CD4-positive, alpha-beta T cell treated with Interferon gamma for 1 hour (primary cell): ENCODE measurements around the gene SNX33.
"Not testable (repeated sequence)": the region's sequence is repeated elsewhere in the genome, so short reads cannot be mapped to it uniquely, and the experiment has no call there.

Source experiments
- DNase-seq: peaks from one replicate; pipeline ENCODE4 v3.0.0-alpha.2; 2020

SNX33 gene

DNA sequence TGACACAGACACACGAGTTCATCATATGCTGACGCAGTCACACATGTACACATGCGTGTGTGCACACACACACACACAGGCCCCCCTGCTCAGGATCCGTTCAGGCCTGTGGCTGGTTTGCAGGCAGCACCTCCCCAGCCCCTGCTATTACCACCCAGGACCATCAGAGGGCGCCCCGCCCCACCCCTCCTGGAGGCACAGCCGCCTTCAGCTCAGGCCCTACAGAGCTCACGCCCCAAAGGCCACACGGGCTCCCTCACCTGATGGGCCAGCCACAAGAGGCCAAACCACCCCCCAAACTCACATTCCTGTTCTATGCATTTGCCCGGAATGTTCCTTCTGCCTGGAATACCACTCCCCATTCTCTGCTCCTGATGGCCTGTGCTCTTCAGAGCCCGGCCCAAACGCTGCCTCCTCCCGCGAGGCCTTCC is 38.5 kb downstream of the SNX33 start:
- peak; percentile 73 for DNase-seq

DNA sequence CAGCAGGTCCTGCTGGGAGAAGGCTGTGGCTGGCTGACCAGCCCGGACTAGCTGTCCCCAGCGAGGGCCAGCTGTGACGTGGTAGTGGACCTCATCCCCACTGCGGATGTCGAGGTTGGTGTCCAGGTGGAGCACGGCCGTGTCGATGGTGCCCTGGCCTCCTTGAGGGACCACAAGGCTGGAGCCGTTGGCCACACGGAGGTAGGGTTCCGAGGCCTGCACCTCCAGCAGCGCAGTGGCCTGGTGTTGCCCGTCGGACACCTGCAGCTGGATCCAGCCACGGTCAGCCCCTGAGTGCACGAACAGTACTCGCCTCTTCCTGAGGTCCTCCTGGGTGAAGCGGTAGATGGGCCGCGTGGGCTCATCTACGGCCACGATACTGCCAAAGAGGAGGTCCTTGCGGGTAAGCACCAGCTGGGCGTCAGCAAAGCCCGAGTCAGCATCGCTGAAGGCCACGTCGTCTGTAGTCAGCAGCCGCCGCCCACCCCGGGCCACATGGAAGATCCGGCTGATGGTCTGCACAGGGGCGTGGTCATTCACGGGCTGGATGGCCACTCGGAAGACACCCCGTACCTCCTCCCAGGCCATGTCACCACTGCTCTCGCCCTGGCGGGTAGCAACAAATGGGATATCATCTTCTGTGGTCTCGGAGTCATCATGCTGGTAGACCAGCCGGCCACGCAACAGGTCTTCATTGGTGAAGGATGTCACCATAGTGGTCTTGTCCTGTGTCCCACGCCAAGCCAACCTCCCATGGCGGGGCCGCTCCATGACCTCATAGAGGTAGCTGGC is 40.0 kb downstream of the SNX33 start:
- DNase-seq = no peak

DNA sequence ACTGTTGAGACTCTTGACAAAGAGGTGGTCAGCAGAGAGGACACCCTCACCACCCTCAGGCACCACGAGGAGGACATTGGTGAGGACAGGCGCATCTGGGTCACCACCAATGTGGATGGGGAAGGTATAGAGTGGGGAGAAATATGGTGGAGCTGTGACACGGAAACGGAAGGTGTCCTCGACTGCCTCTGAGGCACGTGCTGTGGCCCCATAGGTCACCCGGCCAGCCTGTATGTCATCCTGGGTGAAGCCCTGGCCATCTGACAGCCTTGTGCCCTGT is 40.5 kb downstream of the SNX33 start:
- DNase-seq = no peak

DNA sequence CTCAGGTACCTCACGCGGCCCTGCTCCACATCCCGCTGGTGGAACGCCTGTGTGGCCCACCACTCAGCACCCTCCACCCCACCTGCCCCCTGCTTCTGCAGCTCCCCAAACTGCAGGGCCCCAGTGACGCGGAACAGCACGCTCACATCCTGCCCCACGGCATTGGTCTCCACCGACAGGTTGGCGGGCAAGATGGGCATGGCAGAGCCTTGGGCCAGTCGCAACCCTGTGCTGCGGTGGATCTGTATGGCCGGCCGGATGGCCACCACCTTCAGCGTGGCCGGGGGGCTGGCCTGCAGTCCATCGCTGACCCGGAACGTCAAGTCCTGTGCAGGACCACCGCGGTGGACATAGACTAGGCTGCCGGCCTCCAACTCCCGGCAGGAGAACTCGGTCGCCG is 41.1 kb downstream of the SNX33 start:
- no peak for DNase-seq

DNA sequence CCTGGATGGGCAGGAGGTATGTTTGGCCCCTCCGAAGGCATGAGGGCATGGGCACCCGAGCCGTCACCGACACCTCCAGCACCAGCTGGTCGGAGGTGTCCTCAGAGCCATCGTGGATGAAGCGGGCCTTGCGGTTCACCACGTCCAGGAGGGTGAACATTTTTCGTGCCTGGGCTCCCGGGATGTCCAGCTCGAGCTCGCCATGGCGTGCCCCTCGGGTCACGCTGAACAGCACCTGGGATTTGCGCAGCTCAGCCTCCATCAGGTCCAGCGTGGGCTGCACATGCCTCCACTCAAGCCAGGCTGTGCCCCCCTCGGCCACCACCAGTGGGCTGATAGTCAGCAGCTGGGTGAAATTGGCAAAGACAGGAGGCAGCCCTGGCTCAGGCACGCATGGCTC is 41.7 kb downstream of the SNX33 start:
- not testable (repeated sequence) for DNase-seq

DNA sequence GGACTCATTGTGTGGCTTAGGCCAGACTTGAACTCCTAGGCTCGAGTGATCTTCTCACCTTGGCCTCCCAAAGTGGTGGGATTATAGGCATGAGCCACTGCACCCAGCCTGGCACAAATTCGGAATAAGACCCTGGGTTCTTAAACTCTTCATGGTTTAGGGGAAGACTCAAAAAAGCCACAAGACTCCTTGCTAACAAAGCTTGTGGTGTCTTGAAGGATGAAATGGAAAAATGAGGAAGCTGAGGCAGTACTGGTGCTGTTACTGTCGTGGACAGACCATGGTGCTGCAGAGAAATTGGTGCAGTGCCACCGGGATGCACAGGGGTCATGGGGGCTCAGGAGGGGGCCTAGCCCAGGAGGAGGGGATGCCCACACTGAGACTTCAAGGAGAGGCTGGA is 44.6 kb downstream of the SNX33 start:
- DNase-seq = not testable (repeated sequence)

DNA sequence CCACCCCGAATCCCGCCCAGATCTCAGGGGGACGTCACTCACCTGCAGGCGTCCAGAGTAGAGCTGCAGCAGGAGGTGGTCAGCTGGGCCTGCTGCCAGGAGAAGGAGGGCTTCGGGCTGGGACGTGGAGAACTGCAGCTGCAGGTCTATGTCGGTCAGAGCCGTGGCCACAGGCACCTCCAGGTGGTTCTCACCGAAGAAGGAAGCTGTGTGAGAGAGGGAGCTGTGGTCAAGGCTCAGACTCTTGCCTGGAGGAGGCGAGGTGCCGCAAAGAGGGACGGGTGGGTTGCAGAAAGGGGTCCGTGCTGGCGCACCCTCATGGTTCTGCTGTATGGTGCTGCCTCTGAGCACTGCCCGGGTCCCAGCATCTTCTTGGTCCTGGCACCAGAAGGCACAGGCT is 45.3 kb downstream of the SNX33 start:
- not testable (repeated sequence) for DNase-seq

DNA sequence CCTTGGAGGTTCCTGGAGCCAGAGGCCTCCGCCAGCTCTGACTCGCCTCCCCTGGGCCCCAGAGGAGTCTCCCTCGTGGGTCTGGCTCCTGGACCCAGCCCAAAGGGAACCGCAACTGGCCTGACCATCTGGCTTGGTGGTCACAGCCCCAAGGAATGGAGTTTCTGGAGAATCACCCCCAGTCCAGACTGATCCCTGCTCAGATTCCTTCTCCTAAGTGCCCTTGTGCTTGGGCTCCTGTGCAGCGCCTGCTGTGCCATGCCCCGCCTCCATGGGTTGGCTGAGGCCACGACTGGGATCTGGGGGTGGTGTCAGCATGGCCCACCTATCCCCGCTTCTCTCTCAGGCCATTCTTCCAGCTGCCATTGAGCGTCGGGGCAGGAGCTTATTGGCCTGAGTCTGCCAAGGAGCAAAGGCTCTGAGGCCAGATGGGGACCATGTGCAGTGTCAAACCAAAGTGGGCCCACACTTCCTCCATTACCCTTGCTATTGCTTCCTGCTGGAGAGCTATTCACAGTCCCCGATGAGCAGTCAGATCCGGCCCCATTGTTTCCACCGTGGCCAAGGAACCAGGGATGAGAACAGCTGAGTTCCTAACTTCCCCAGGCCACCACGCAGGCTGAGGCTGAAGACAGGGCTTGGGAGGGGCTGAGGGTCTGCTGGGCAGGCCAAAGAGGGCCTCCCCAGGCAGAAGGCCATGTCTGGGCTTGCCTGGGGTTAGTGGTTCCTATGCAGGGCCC is 46.0 kb downstream of the SNX33 start:
- no peak for DNase-seq

DNA sequence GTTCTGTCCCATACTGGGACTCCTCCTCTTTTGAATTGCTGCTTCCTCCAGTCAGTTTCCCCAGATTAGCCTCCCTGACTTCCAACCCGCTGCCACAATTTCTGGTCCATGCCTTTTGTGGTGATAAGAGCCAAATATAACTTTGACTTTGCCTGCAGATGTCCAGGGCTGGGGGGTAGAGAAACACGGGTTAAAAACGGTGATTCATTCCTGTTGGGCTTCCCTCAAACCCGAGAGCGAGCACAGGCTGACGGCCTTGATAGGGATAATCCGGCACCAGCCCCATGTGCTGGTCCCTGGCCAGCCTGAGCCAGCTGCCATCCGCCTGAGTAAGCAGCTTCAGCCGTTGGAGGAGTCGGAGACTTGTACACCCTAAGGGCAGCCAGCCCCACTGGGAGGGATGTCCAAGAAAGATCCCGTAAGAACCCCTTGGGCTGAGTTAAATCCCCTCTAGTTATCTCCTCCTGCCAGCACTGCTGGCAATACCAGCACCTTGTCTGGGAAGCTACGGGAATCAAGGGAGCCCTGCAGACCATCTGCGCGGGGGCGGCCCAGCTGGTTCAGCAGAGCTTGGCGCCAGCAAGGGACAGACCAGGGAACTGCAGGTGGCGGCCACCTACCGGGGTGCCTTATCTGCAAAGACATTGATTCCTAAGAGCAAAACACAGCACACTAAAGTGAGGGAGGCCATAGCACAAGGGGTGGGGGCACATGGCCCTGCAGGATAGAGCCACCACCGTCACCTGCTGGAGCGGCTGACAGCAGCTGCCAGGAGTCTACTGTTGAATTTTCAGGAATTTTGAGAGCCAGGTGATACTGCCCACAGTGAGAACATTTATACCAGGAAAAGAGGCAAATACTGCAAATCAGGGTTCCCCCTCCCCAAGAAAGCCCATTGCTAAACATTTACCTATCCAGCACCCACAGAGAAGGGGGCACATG is 46.8 kb downstream of the SNX33 start:
- DNase-seq = no peak

DNA sequence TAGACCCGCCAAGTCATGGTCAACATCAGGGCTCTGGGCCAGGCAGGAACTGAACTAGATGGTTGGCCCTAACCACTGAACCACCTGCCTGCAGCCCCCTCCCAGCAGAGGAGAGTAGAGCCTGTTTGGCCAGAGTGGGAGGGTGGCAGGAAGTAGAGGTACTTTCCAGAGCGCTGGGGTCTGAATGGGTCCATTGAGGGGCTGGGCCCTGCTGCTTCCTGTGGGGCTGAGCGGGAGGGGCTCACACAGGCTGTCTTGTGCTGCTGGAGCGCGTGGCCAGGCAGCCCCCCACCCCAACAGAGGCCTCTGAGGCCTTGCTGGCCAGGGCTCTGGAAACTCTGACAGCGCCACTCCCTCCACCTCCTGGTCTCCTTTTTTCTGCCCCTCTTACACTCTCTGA is 47.5 kb downstream of the SNX33 start:
- no peak for DNase-seq

DNA sequence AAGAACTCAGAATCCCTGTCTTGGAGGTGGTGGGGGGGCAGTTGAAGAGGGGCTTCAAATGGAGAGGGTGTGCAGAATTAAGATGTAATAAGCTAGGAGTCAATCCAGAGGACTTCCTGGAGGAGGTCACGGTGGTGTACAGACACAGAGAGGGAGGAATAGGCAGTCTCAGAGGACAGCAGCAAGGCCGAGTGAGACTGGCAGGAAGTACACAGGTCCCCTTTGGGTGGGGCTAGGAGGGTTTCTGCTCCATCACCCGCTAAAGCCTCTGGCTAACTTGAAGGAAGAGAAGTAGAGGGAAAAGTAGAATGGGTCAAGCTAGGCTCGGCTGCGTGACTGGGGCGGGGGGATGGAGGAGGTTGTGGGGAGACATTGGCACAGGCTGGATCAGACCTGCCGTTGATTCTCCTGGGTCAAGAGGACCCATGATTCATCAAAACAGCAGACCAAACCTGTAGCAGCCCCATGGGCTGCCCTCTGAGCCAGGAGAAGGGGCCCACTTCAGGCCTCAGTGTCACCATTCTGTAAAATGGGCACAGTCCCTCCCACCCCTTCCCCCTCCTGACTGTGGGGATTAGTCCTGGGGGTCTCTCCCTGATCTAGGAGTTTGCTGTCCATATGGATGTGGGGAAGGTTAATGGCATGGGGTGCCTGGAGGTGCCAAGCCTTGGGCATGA is 48.1 kb downstream of the SNX33 start:
- no peak for DNase-seq

DNA sequence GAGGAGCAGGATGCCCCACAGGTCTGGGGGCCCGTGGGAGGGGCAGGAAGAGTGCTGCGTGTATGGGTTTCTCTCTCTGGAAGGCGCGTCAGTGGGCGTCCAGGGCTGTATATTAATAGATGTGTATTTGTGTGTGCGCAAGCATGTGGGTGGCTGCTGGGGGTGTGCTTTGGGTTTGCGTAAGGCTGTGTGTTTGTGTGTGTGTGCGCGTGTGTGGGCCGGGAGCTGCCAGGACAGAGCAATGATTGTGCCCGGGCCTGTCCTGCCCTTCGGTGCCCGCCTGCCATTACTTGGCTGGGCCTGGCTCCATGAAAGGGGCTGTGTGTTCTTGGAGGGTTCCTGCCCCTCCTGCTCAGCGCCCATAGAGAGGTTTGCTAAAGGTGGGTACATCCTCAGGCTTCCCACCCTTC is 48.6 kb downstream of the SNX33 start:
- peak; percentile 35 for DNase-seq

DNA sequence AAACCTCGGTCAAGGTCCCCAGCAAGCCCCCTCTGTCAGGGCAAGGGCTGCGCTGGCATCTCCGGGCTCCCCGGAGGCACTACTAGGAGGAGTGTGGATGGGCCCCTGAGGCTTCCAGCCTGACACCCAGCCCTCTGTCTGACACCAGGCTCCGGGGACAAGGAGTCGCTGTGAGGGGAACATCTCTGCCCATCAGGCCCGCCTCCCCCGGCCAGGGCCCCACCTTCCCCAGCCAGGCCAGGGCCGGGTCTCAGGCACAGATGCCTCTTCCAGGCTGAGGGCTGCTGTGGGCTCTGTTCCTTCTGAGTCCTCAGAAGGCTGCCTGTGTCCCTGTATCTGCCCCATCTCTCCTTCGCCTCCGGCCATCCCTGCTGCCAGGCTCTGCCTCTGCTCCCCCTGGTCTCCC is 49.1 kb downstream of the SNX33 start:
- no peak for DNase-seq

DNA sequence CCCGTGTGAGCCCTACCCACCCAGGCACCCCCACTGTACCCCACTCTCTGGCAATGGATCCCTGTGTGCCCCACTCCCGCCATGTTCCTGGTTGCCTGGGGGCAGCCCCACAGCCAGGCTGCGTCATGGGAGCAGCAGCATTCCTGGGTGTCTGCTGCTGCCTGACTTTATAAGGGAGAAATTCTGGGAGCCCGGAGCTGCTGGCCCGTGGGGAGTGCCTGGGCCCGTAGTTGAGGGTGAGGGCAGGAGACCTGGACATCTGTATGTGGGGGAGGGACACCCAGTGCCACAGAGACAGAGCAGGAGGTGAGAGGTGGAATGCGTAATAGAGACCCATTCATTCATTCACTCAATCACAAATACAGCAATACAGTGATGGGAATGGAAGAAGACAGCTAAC is 49.8 kb downstream of the SNX33 start:
- no peak for DNase-seq

DNA sequence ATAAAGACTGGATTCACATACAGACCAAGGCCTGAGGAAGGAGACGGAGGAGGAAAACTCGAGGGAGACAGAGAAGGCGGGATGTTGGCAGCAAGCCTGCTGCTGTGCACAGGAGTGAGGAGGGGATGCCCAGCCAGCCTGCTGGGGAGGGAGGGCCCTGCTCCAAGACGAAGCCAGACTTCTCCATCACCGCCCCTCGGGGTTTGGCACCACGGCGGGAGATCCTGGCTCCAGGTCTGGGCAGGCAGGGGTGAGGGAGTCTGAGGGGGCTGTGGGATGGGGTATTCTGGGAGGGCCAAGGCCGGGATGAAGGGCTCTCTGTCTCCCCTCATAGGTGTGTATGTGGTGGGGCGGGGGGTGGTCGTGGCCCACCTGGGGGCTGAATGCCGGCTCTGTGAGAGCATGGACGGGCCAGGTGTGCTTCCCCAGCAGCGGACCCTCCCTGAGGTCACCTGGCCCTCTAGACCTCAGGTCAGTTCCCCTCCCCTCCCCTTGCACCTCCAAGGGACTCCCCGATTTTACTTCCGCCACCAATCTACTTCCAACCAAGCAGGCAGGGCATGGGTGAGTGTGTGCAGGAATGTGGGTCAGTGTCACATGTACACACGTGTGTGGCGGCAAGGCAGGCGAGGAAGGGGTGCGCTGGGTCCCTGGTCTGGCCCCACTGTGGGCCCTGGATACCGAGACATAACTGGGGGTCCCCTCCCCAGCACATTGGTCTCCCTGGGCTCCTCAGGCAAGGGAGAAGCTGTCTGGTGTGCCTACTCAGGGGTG is 50.4 kb downstream of the SNX33 start:
- DNase-seq = not testable (repeated sequence)

DNA sequence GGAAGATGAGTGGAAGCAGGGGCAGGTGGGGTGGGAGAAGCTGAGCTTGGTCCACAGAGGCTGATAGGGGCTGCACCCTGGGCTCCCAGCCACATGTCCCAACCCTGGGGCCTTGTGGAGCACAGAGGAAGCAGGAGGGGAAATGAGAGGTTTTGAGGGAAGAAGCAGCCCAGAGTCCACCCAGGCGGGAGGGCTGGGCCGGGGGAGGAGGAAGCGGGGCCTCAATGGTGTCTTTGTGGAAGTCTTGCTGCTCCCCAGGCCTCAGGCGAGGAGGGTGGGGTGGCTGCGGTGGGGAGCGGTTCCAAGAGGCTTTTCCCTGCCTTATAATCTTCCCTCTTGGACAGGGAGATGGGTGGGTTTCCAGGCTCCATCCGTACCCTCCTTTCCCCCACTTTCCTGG is 51.8 kb downstream of the SNX33 start:
- not testable (repeated sequence) for DNase-seq

DNA sequence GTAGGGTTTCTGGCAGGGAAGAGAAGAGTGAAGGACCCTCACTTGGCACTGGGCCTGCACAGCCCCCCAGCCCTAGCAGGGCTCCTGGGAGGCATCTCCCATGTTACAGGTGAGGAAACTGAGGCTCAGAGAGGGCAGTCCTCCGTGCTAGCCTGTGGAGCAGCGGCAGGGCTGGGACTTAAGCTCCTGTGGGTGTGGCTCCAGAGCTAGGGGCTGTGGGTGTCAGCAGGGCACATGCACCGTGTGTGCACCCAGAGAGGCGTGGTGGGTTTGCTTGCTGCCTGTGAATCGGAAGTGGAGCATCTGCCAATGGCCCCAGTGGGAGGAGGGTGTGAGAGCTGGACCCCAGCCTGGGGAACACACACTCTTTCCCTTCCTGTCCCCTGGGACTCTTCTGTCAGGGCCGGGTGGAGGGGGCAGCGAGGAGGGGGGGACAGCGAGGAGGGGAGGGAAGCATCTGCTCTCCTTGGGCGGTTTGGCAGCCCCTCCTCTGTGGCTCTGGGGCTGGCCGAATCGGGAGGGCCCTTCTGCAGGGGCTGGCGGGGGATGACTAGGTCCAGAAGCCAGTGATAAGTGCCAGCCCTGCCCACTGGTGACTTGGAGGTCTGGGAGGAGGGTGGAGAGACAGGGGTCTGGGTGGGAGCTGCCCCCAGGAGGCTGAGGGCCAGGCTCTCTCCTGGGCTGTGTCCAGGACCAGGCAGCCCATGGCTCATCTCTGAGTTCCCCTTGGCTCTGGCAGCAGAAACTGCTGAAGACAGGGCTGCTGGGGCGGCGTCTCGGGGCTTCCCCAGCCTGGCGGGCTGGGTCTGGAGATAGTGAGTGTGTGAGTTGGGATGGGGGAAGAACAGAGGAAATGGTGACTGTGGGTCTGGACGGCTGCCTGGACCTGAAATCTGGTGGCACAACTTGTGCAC is 52.5 kb downstream of the SNX33 start:
- peak; percentile 55 for DNase-seq

DNA sequence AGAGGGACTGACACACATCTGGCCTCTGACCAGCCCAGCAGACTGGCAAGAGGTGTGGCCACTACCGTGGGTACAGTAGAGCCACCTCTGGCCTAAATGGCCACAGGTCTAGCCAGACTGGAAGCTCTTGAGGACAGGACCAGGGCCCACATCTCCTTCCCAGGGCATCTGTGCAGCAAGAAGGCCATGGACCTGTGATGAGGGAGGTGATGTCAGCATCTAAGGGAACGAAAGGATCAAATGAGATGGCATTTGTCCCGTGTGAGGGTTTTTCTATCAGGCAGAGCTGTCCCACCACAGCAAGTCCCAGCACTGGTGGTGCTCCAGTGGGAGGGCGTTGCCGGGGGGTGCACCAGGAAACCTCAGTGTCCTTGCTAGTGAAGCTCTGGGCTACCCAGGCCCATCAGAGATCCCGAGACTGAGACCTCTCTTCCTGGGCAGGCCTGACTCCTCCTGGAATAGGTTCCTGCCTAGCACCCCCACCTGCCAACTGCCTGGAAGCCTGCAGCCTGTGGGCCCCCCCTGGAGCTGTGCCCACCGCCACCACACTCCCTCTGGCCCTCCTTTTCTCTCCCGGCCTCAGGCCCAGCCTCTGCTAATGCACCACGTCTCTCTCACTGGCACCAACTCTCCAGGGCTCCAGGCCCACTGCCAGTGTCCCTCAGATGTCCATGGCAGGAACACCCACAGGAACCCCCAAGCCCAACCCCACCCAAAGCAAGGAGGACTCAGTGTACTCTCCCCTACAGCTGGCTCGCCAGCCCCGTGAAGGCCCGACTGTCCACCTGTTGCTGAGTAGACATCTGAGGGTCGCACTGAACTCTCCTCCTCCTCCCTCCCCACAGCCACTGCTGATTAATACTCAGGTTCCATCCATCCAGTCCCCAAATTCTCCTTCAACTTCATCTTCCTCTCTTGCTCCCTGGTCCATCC is 53.6 kb downstream of the SNX33 start:
- not testable (repeated sequence) for DNase-seq

DNA sequence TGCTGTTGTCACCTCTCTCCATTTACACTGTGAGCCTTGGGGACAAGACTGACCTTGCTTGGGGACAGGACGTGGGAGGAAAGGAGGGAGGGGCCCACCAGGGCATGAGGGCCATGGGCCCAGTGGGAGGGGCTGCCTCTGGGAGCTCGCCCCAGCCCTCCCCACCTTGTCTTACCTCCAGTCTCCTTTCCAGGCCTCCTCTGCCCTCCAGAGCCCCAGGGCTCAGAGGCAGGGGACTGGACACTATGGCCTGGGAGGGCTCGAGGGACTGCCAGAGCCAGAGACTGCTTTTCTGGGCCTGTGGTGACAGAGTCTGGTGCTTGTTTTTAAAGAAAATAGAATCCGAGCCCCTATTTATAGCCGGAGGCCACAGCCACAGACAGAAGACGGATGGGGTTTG is 54.7 kb downstream of the SNX33 start:
- DNase-seq = no peak
